OCI-LY7 (cell line): Measurements from ENCODE around the gene COPS7B.

Experiments used
- EZH2phosphoT487 ChIP-seq: fragments of 200-600 bp; sonication (generic); IDR thresholded peaks from 2 replicates; pipeline ENCODE4 v1.6.1; 2018; ENCODE audit warnings: low read depth, borderline replicate concordance, mild to moderate bottlenecking, mixed run types, antibody characterized with exemption, low read length, moderate library complexity, mixed read lengths
- TF ChIP-seq, protein P1 (sequence below): fragments of 200-600 bp; sonication (generic); conservative IDR thresholded peaks from 2 replicates; pipeline ENCODE4 v1.5.1; 2014; ENCODE audit warnings: mild to moderate bottlenecking, antibody characterized with exemption, low read length, moderate library complexity, mixed read lengths

DNA sequence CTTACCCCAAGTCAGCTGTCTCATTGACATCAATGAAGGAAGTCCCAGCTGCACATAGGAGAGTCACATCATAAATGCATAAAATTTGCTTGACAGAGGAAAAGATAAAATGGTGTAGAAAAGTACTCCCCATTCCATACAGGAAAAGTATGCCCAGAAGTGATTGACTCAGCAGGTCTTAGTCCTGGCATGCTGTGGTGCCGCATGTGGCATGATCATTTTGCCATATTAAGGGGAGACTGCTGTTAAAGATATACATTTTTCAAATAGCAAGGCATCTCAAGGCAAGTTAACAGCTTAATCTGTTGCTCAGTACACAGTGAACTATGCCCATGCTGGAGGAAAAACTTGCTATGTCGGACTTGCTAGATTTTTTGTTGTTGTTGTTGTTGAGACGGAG, 8.1 kb downstream of the COPS7B start:
- TF ChIP-seq, protein P1, sequence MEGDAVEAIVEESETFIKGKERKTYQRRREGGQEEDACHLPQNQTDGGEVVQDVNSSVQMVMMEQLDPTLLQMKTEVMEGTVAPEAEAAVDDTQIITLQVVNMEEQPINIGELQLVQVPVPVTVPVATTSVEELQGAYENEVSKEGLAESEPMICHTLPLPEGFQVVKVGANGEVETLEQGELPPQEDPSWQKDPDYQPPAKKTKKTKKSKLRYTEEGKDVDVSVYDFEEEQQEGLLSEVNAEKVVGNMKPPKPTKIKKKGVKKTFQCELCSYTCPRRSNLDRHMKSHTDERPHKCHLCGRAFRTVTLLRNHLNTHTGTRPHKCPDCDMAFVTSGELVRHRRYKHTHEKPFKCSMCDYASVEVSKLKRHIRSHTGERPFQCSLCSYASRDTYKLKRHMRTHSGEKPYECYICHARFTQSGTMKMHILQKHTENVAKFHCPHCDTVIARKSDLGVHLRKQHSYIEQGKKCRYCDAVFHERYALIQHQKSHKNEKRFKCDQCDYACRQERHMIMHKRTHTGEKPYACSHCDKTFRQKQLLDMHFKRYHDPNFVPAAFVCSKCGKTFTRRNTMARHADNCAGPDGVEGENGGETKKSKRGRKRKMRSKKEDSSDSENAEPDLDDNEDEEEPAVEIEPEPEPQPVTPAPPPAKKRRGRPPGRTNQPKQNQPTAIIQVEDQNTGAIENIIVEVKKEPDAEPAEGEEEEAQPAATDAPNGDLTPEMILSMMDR = no peak
- no peak for TF ChIP-seq EZH2phosphoT487
